AML-193 (cell line): ENCODE data around the gene CSF1R.
A peak's percentile ranks its signal among the peaks of the same experiment; 100 is the strongest.
"Not testable (repeated sequence)": the region's sequence is repeated elsewhere in the genome, so short reads cannot be mapped to it uniquely, and the experiment has no call there.

Experiments
- DNase-seq, 2 experiments: peaks; one replicate each; lab custom pipeline; 2025; lab: John Stamatoyannopoulos, UW

The CSF1R gene

DNA sequence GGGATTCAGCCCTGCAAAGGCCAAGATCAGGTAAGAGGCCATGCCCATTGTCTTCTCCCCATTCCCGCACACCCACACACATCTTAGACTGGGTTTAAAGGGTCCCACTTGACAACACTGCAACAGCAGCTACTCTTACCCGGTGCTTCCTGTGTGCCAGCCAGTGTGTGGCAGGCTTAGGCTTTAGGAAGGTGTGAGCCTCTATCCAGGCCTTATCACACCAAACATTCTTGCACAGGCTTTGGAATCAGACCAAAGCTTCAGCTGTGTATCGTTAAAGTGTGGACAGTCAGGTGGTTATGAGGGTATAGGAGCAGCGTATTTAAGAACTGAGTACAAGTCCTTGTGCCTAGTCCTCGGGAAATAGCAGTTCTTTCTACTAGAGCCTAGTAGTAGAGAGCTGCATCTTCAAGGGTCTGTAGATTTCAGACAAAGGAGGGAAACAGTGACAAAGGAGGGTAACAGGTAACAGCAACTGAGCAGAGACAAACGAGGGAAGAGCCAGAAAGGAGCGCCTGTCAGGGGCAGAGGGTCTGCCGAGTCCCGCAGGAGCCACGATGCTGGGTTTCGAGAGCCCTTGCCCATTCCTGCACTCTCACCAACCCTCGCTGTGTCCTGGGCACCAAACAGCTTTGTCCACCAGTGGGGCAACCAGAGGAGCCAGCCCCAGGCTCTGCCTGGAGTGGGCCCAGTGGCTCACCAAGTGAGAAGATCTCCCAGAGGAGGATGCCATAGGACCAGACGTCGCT, 30.9 kb downstream of the CSF1R start:
- no peak for DNase-seq

DNA sequence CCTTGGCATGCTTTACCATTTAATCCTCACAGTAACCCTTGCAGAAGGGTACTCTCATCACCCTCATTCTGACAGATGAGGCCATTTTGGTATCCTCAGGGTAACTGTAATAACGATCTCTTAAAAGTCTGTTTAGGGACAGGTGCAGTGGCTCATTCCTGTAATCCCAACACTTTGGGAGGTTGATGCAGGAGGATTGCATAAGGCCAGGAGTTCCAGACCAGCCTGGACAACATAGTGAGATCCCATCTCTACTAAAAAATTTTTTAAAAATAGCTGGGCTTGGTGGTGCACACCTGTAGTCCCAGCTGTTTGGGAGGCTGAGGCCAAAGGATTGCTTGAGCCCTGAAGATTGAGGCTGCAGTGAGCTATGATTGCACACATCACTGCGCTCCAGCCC, 31.8 kb downstream of the CSF1R start:
- no peak for DNase-seq

DNA sequence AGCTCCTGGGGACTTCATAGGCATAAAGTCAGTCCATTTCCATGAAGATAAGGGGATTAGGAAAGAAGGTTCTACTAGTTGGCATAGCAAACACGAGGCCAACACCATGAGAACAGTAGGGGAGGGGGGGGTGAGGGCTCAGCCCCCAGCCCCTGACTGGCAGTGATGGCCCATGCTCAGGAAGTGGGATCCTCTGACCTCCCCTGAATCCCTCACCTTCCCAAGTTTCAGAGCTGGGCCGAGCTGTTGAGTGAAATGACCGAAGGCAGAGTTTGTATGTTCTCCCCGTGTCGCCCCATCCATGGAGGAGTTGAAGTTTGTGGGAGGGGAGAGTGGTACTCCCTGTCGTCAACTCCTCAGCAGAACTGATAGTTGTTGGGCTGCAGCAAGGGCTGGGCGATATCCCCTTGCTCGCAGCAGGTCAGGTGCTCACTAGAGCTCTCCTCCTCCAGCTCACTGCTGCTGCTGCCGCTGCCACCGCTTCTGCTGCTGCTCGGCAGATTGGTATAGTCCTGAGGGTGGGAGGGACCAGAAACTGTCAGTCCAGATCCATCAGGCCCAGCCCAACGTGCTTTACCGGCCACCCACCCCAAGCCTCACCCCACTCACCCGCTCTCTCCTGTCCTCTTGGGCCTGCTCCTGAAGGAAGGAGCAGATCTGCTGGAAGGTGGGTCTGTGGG, 32.5 kb downstream of the CSF1R start:
- no peak for DNase-seq

DNA sequence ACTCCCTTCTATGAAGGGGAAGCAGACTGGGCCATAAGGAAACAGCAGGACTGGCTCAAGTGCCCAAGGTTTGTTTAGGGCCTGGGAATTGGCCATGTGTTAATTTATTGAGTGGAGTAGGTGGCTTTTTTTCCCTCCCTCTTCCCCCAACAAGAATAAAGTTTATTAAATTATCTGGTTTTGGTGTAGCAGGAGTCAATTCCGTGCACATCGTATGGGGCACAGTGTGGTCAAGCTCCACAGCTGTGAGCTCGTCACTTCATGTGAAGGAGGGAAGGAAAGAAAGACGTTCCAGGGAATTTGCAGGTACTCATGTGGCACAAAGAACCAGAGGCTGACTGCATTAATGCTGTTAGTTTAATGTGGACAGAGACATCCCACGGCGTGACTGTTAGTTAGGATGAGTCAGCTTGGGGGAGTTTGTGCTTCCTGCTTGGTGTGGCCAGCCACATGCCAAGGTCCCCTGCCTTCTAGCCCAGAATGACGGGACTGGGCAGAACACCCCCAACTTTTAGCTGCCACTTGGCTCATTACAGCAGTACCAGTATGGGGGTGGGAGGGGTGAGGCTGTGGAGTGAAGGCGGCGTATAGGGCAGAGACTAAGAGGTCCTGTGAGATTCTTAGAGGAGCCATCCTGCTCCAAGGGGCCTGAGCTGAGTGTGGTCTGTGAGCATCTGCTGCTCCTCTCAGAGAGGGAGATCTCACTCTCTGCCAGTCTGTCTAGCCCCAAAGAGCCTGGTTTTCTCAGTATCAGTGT, 33.2 kb downstream of the CSF1R start:
- peak; percentile 18 to 19 for DNase-seq

DNA sequence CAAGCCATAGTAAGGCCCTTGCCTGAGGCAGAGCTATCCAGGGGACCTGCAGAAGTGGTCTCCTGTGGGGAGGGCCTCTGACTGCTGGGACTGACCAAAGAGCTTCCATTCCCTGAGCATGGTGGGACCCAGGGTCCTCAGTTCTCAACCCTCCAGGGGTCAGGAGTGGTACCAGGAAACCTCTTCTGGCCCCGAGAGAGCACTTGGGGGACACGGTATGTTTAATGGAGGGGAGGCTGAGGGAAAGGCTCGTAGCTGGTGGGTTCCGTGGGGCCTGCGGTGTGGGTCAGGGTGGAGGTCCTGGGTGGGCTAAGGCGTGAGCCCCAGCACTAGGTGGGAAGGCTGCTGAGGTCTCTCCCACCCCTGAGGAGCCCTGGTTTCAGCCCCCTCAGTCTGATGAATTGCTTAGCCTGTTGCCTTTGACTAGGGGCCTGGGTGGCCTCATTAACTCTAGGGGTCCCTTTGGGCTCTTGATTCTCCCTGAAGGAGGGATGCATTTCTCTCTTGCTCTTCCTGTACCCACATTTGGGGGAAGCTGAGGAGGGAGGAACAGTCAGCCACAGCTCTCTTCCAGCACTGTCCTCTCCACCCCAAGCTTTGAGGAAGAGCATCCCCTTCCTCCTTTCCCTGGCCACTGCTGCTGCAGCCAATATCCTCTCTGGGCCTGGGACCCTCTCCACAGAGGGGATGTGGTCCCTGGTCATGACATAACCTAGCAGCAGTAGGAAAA, 34.0 kb downstream of the CSF1R start:
- DNase-seq = no peak

DNA sequence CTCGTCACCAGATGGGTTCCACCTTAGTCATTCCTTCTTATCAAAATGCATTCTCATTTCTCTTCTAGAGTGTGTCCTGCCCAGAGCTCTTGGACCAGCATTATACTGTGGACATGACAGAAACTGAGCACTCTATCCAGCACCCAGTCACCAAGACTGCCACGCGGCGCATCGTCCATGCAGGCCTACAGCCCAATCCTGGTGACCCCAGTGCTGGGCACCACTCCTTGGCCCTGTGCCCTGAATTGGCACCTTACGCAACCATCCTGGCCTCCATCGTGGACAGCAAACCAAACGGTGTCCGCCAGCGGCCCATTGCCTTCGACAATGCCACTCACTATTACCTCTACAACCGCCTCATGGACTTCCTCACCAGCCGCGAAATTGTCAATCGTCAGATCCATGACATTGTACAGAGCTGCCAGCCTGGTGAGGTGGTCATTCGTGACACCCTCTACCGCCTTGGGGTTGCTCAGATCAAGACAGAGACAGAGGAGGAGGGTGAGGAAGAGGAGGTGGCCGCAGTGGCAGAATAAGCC, 34.6 kb downstream of the CSF1R start:
- DNase-seq = no peak

DNA sequence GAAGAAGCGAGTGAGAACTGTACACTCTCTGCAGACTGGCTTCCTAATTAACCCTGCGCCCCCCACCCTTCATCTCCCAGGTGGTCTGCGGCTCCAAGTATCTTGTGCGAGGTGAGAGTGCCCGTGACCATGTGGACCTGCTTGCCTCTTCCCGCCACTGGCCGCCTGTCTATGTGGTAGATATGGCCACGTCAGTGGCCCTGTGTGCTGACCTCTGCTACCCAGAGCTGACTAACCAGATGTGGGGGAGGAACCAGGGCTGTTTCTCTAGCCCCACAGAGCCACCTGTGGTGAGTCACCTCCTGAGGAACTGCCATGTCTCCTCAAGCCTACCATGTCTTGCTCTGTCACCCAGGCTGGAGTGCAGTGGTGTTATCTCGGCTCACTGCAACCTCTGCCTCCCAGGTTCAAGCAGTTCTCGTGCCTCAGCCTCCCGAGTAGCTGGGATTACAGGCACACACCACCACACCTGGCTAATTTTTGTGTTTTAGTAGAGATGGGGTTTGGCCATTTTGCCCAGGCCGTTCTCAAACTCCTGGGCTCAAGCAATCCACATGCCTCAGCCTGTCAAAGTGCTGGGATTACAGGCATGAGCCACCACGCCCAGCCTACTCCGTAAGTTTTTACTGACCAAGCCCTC, 36.1 kb downstream of the CSF1R start:
- DNase-seq = not testable (repeated sequence)

DNA sequence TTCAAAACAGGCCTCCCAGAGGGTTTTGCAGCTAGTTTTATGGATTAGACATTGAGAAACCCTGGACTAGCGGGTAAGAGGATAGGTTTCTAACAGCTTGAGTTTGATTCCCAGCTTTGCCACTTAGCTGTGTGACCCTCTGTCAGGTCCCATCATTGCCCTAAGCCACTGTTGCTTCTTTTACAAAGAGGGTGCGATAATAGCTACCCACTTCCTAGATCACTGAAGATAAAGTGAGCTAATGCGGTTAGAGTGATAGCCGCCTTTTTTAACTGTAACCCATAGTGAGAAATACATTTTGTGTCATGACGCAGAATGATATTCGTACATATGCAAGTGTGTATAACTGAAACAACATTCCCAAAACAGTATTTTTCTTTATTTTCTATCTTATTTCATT, 40.3 kb downstream of the CSF1R start:
- DNase-seq = no peak

DNA sequence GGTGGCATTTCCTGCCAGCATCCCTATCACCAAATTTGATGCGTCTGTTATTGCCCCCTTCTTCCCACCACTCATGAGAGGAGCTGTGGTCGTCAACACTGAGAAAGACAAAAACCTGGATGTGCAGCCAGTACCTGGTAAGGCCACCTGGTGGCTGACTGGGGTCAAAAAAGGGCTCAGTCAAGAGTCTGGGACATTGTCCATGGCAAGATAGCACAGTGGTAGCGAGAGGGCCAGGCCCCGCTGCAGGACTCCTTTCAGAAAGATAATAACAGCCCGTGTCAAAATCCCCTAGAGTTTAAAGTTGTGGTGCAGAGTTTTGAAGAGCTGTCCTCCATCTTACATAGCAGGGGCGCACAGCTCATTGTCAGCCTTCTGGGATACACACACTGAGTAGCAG, 40.8 kb downstream of the CSF1R start:
- no peak for DNase-seq

DNA sequence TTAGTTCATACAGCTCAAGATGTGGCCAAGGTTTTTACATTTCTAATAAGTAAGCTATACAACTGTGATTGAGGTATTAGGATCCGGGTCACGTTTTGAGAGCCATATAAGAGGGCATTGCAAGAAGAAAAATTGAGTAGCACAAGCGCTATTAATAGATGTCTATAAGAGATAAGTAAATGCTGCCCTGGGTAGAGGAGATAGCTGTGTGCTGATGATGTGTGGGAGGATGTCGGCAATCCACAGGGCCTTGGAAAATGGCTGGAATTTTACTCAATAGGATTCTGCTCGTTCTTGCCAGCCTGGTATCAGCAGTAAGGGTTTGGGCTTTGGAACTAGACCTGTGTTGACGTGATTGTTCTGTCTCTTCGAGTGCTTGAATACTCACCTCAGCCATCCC, 41.6 kb downstream of the CSF1R start:
- DNase-seq = no peak

DNA sequence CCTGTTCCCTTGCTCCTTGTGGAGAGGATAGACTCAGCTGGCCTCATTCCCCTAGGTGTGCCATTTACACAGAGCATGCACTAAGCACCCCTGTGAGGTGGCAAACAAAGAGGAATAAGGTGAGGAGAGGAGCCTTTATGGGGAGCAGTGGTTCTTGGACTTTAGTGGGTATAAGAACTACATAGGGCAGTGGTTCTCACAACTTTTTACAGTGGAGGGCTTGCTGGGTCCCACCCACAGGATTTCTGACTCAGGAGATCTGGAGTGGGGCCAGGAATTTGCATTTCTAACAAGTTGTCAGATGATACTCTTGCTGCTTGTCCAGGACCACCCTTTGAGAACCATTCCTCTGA, 42.0 kb downstream of the CSF1R start:
- DNase-seq = no peak

DNA sequence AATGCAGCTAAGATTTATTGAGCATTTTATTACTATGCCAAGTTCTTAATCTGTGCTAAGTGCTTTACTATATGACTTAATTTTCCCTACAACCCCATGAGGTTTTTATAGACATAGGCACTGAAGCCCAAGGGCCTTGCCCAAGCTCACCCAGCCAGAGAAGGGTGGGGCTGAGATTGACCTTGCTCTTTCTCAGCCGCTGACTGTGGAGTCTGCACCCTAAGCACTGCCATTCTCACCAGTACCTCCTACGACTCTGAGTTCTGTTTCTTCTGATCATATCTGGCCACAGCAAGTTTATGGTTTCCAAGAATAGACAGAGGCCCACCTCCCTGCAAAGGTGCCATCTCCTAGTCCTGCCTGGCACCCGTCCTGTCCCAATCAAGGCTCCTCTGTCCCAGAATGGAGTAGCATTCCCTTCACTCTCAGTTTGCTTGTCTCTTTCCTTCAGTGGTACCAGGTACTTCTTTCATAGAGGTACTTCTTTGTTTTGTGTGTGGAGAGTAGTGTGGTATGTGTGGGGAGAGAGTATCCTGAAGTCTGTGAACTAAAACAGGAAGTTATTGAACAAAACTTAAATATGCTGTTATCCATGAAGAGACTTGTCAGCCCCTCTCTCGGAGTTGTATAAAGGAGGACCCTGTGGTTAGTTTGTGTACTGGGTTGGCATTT, 42.6 kb downstream of the CSF1R start:
- DNase-seq = no peak

DNA sequence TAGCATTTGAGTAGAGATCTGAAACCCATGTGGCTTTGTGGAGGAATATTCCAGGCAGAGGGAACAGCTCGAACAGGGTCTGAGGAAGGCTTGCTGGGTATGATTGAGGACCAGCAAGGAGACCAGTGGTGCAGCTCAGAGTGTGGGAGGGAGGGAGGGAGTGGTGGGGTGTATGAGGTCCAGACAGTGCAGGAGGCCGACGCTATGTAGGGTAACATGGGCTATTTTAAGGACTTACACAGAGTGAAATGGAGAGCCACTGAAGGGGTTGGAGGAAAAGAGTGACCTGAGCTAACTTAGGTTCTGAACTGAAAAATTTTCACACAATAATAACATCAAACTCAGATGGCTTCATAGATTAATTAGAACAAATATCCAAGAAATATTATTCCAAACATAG, 43.9 kb downstream of the CSF1R start:
- DNase-seq = no peak

DNA sequence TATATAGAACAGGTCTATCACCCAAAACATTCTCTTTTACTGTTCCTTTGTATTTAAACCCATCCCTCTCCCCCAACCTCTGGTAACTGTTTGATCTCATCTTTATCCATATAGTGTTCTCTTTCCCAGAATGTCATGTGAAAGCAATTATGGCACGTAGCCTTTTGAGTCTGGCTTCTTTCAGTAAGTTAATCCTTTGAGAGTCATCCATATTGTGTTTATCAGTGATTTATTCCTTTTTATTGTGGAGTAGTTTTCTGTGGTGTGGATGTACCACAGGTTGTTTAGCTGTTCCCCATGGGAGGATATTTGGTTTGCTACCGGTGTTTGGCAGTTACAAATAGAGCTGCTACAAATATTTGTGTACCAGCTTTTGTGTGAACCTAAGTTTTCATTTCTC, 47.8 kb downstream of the CSF1R start:
- DNase-seq = no peak

DNA sequence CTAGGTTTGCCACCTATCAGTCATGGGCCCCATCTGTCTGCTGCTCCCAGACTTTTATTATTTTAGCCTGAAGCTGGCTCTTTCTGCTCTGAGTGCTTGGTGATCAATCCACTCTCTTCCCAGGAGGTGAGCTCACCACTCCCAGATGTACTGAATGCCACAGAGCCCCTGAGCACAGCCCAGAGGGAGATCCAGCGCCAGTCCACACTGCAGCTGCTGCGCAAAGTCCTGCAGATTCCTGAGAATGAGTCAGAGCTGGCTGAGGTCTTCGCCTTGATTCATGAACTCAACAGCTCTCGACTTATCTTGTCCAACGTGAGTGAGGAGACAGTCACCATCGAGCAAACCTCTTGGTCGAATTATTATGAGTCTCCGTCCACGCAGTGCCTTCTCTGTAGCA, 49.8 kb downstream of the CSF1R start:
- DNase-seq = no peak

DNA sequence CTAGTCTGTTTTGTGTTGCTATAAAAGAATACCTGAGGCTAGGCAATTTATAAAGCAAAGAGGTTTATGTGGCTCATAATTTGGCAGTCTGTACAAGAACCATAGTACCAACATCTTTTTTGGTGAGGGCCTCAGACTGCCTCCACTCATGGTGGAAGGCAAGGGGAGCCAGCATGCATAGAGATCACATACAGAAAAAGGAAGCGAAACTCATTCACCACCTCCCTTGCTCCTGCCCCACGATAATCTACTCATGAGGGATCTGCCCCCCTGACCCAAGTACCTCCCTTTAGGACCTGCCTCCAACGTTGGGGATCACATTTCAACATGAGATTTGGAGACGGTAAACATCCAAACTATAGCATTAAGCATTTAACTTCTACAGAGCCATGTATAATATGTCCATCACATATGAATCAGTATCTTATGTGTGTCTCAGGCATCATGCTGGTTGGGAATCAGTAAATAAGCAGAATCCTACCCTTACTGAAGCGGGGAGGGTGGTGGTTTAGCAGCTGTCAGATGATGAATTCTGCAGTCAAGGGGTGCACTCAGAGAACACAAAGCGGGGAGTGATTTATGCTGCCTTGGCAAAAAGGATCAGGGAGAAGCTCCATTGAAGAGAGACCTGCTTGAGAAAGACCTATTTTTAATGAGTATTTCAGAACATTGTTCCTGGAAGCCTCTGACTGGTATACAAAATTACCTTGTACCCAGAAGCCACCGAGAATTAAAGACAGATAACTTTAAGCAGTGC, 51.0 kb downstream of the CSF1R start:
- no peak for DNase-seq

DNA sequence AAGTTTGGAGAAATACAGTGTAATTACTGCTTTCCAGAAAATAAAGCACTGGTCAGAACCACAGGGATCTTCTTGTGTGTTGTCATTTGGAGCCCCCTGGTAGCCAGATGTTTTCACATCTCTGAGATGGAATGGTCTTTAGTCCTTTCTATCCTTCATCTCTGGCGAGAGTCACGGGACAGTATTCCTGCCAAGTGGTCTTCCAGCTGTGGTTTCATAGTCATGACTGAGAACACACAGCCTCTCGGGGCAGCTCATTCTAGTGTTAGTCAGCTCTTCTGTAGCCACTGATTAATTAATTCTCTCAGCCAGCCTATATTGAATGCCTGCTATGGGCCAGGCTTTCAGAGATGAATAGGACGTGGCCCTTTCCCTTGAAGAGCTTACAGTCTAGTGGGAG, 51.7 kb downstream of the CSF1R start:
- DNase-seq = no peak

DNA sequence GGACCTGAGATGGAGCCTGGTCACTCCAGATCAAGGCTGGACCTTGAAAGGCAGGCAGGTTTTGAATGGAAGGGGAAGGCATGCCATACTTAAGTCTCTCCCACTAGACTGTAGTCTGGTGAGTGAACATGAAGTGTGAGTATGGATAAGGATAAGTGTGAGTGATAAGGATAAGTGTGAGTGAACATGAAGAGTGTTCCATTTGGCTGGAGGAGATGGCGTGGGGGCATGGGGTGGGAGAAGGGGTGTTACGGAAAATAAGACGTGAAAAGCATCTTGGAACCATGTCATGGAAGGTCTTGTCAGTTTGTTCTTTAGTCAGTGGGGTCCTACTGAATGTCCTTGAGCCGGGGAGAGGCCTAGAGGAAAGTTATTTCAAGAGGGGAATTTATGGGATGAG, 53.0 kb downstream of the CSF1R start:
- DNase-seq = no peak

DNA sequence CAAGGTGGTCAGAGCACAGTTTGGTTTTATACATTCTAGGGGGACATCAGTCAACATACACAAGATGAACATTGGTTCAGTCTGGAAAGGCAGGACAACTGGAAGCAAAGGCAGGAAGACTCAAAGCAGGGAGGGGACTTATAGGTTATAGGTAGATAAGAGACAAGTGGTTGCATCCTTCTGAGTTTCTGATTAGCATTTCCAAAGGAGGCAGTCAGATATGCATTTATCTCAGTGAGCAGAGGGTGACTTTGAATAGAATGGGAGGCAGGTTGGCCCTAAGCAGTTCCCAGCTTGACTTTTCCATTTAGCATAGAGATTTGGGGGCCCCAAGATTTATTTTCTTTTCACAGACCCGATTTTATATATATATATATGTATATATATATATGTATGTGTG, 58.3 kb downstream of the CSF1R start:
- DNase-seq = not testable (repeated sequence)

DNA sequence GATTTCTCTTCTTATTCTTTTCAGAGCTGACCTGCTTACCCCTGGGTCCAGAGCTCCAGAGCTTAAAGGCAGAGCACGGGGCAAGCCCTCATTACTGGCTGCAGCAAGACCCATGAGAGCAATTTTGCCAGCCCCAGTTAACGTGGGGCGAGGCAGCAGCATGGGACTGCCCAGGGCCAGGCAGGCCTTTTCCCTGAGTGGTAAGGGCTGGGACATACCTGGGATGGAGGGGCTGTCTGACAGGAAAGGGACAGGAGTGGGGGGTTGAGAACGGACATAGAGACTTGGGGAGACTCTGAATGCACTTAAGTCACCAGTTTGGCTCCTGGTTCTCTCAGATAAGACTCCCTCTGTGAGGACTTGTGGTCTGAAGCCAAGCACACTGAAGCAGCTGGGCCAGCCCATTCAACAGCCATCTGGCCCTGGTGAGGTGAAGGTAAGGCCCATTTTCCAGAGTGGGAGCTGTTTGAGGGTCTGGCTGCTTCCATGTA, 59.6 kb downstream of the CSF1R start:
- no peak for DNase-seq
